GM19328 (cell line): ENCODE data around the gene SRRM2.
A peak's percentile ranks its signal among the peaks of the same experiment; 100 is the strongest.

Experiments
- ATAC-seq: cut with Tn5 transposase; IDR thresholded peaks from one replicate; pipeline ENCODE4 v1.9.1; 2021; ENCODE audit warnings: mild to moderate bottlenecking, moderate library complexity; ENCODE audit not compliant: unreplicated experiment

The SRRM2 gene

DNA sequence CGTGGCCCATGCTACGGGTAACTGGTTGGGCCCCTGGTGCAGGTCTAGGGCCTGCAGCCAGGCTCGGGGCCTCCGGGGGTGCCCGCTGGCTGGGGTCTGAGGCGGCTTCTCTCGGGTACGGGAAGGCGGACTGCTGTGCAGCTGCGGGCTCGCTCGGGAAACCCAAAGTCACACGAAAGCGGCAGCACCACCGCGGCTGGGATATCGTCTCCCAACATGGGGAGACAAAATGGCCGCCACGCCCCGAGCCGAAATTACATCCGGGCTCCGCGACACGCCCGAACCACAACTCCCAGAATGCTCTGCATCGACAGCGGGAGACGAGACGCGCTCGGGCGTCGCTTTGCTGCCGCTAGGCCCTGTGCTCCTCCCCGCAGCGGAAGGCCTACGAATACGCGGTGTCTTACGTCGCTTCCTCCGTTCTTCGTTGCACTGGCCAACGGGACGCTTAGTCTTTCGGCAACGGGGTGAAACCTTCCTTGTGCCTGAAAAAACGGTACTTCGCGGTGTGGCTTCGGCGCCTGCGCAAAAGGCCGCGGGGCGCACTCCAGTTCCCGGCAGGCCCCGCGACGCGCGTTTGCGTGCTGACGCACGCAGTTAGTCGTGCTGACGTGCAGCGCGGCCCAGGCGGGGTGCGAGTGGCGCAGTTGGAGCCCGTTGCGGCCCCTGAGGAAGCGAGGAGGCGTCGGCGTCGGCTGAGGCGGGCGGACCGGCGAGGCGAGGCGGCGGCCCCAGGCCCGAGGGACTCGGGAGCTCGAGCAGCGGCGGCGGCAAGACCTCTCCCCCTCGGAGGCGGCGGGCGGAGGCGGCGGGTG lies at the start of gene SRRM2:
TSS of gene SRRM2 (plus strand) at position 604 of the 815 bp plus-strand sequence. CDS start 3,727 bp downstream, outside the sequence.
- peak; percentile 72 for ATAC-seq

GRCh38 chr16:2702871-2703745 lies 49.3 kb upstream of the SRRM2 start:
- no peak for ATAC-seq

GRCh38 chr16:2704166-2704982 lies 48.1 kb upstream of the SRRM2 start:
- no peak for ATAC-seq

- no peak for ATAC-seq
Measured at GRCh38 chr16:2704983-2705275, 47.5 kb upstream of the SRRM2 start.

GRCh38 chr16:2705351-2705750 lies 47.1 kb upstream of the SRRM2 start:
- ATAC-seq, result no peak

- no peak for ATAC-seq
Measured at GRCh38 chr16:2706085-2706484, 46.4 kb upstream of the SRRM2 start.

- no peak for ATAC-seq
Measured at GRCh38 chr16:2706611-2707311, 45.7 kb upstream of the SRRM2 start.

- ATAC-seq, result no peak
Measured at GRCh38 chr16:2707368-2708289, 44.8 kb upstream of the SRRM2 start.

DNA sequence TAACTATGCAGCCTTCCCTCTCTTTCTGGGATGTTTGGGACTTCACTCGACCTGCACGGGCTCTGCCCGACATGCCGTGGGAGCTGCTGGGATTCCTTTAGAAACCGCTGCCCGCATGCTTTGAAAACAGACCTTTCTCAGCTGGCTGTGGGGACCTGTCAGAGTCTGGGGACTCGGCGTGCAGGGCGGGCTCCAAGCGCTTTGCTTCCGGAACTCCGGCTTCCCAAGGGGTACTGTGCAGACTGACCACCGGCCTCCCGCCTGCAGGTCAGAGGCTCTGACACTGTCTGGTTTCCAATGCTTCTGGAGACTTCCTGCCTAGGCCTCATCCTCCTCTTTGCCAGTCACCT lies 44.2 kb upstream of the SRRM2 start:
- ATAC-seq, result no peak

GRCh38 chr16:2708955-2709587 lies 43.4 kb upstream of the SRRM2 start:
- ATAC-seq, result no peak

- ATAC-seq, result no peak
Measured at GRCh38 chr16:2709588-2709984, 42.9 kb upstream of the SRRM2 start.

DNA sequence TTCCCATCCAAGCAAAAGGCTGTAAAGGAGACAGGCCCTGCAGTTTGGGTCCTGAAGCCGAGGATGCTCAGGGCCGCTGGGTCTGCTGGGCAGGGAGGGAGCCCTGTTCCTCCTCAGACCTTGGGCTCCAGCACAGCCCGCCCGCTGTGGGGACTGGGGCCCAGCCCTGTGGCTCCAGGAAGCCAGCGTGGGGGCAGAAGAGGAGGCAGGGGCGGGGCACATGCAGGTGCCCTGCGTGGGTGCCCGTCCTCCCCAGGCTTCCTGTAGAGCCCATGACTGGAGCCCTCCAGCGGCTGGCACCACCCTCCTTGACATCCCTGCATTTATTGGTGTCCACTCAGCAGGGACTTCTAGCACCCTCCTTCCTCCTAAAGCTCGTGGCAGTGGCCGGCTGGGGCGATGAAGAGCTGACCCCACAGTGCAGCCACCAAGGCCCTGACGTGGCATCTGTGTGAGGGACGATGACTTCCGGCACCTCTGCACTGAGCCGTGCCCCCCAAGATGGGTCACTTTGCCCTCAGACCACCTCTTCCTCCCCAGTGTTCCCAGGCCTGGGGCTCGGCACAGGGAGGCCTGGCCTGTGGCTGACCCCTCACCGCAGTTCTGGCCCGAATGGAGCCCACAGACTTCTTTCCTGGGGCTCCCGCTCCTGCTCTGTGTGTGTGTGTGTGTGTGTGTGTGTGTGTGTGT lies 42.3 kb upstream of the SRRM2 start:
- no peak for ATAC-seq

- ATAC-seq, result no peak
Measured at GRCh38 chr16:2710711-2711231, 41.7 kb upstream of the SRRM2 start.

DNA sequence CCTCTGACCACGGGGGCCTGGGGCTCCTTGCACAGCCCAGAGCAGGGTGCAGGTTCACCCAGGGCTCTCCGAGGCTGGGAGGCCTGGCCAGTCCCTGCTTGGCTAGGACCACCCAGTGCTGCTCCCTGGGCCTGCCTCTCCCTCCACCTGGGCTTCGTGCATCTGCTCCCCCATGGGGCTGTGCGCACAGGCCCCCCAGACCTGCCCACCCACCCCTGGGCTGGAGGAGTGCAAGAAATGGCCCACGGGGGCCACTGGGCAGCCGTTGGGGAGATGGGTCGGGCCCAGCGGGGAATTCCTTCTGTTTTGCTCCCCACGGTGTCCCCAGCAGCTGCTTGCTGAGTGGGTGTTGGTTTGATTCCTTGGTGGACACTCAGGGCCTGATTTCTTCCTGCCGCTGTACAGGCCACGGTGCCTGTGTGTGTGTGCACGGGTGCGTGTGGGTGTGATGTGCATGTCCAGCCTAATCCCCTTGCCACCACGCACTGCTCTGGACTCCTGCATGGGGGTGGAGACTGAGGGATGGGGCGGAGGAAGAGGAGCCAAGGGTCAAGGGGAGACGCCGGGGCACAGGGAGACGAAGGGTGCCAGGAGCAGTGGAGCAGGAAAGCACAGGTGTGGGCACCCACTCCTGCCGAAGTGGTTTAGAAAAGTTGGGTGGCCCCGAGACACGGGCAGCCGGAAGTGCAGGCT lies 40.9 kb upstream of the SRRM2 start:
- ATAC-seq, result no peak

GRCh38 chr16:2712063-2712441 lies 40.4 kb upstream of the SRRM2 start:
- ATAC-seq, result no peak

GRCh38 chr16:2712546-2712945 lies 39.9 kb upstream of the SRRM2 start:
- no peak for ATAC-seq

DNA sequence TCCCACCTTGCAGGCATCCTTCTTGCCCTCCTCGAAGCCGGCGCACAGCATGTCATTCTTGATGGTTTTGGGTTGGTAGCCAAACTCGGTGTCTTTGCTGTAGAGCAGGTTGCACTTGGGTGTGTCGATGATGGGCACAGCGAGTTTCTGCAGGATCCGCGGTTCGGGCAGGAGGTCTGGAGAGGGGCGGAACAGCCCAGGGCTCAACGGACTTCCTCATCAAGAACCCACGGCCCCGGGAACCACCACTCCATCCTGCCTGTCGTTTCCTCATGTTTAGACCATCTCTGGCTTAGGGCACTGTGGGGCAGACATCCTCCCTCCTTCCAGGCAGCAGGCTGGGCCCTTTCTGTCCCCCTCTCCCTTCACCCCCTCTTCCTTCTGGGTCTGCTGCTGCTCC lies 38.9 kb upstream of the SRRM2 start:
- no peak for ATAC-seq
